DND-41 (cell line): ENCODE results near the gene OLA1.

Experiments used
- ATAC-seq: fragments of 200-7000 bp; cut with Tn5 transposase; 3 replicates; pipeline ENCODE4 v1.9.1; 2021; ENCODE audit warnings: low read depth; ENCODE audit not compliant: insufficient read depth
- DNase-seq: peaks from one replicate; pipeline ENCODE4 v3.0.0-alpha.2; 2020
- H2AFZ ChIP-seq: 2 replicates; pipeline ENCODE4 v1.6.0; 2012; ENCODE audit warnings: low read depth, low read length
- H3K27ac ChIP-seq: 2 replicates; pipeline ENCODE4 v1.5.1; 2012; ENCODE audit warnings: low read length, inconsistent platforms
- H3K27me3 ChIP-seq: fragments of 200-600 bp; sonication (generic); 2 replicates; pipeline ENCODE4 v1.6.0; 2012; ENCODE audit warnings: low read length, mild to moderate bottlenecking, inconsistent platforms; ENCODE audit not compliant: insufficient read depth, poor library complexity
- H3K36me3 ChIP-seq: 2 replicates; pipeline ENCODE4 v1.5.1; 2012; ENCODE audit warnings: low read length, inconsistent platforms; ENCODE audit not compliant: insufficient read depth
- H3K4me1 ChIP-seq: 2 replicates; pipeline ENCODE4 v1.5.1; 2012; ENCODE audit warnings: mild to moderate bottlenecking, low read length; ENCODE audit not compliant: insufficient read depth
- H3K4me2 ChIP-seq: 2 replicates; pipeline ENCODE4 v1.6.0; 2012; ENCODE audit warnings: mild to moderate bottlenecking, moderate library complexity, low read length, inconsistent platforms; ENCODE audit not compliant: insufficient read depth
- H3K4me3 ChIP-seq, 2 experiments: fragments of 200-600 bp in 1 of 2; shearing (Covaris generic) in 1 of 2; 2 replicates each; pipeline ENCODE4 v1.5.1; 2012 to 2016; ENCODE audit warnings: inconsistent platforms in 2 of 2, low read length in 2 of 2, mild to moderate bottlenecking in 2 of 2, low read depth in 1 of 2, moderate library complexity in 1 of 2
- H3K79me2 ChIP-seq: 2 replicates; pipeline ENCODE4 v1.6.0; 2012; ENCODE audit warnings: low read length, inconsistent platforms; ENCODE audit not compliant: insufficient read depth
- H3K9ac ChIP-seq: 2 replicates; pipeline ENCODE4 v1.6.0; 2012; ENCODE audit warnings: low read depth, mild to moderate bottlenecking, inconsistent platforms, low read length, moderate library complexity
- H3K9me3 ChIP-seq: 2 replicates; pipeline ENCODE4 v1.5.1; 2012; ENCODE audit warnings: low read length, moderate library complexity, mild to moderate bottlenecking, inconsistent platforms; ENCODE audit not compliant: insufficient read depth, severe bottlenecking
- H4K20me1 ChIP-seq: 2 replicates; pipeline ENCODE4 v1.6.0; 2012; ENCODE audit warnings: low read length; ENCODE audit not compliant: insufficient read depth
- EZH2 ChIP-seq: IDR thresholded peaks from 3 replicates; pipeline ENCODE4 v1.6.1; 2012; ENCODE audit warnings: borderline replicate concordance, low read depth, mild to moderate bottlenecking, moderate library complexity, low read length, inconsistent platforms; ENCODE audit not compliant: severe bottlenecking
- TF ChIP-seq, protein P1 (sequence below): IDR thresholded peaks from 2 replicates; pipeline ENCODE4 v1.5.1; 2012; ENCODE audit warnings: borderline replicate concordance, low read length, moderate library complexity, mild to moderate bottlenecking; ENCODE audit not compliant: poor library complexity, severe bottlenecking; ENCODE audit errors: extremely low read depth

Gene OLA1

DNA sequence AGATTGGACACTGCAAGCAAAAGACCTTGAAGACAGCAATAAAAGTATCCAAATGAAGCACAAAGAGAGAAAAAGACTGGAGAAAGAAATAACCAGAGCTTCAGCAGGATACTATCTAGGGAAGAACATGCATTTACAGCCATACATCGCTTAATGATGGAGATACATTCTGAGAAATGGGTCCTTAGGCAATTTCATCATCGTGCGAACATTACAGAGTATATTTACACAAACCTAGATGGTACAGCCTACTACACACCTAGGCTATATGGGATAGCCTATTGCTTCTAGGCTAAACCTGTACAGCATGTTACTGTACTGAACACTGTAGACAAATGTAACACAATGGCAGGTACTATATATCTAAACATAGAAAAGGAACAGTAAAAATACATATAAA, 11.9 kb downstream of the OLA1 start:
- H3K9me3 ChIP-seq: no peaks in the 10 kb centered on the region
- no peak for DNase-seq
- H3K4me1 ChIP-seq: 0 out of 2 replicates have a peak, but pooled peaks cover 3% of the 10 kb centered on the region
- no peak overlapping the region for H3K4me3 ChIP-seq
- TF ChIP-seq, protein P1, sequence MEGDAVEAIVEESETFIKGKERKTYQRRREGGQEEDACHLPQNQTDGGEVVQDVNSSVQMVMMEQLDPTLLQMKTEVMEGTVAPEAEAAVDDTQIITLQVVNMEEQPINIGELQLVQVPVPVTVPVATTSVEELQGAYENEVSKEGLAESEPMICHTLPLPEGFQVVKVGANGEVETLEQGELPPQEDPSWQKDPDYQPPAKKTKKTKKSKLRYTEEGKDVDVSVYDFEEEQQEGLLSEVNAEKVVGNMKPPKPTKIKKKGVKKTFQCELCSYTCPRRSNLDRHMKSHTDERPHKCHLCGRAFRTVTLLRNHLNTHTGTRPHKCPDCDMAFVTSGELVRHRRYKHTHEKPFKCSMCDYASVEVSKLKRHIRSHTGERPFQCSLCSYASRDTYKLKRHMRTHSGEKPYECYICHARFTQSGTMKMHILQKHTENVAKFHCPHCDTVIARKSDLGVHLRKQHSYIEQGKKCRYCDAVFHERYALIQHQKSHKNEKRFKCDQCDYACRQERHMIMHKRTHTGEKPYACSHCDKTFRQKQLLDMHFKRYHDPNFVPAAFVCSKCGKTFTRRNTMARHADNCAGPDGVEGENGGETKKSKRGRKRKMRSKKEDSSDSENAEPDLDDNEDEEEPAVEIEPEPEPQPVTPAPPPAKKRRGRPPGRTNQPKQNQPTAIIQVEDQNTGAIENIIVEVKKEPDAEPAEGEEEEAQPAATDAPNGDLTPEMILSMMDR: no peak
- no peak for TF ChIP-seq EZH2
- H2AFZ ChIP-seq: no peak overlapping the region
- no peak for ATAC-seq
- H4K20me1 ChIP-seq: peaks cover 48% of the 10 kb centered on the region; the same call in 1 of the 2 replicates
- H3K9ac ChIP-seq: no peak overlapping the region
- no peak overlapping the region for H3K4me2 ChIP-seq
- H3K27me3 ChIP-seq: no peaks in the 10 kb centered on the region
- peaks cover 100% of the 10 kb centered on the region for H3K79me2 ChIP-seq
- H3K36me3 ChIP-seq: peaks cover 15% of the 10 kb centered on the region; the same call in 1 of the 2 replicates
- no peak overlapping the region for H3K27ac ChIP-seq

DNA sequence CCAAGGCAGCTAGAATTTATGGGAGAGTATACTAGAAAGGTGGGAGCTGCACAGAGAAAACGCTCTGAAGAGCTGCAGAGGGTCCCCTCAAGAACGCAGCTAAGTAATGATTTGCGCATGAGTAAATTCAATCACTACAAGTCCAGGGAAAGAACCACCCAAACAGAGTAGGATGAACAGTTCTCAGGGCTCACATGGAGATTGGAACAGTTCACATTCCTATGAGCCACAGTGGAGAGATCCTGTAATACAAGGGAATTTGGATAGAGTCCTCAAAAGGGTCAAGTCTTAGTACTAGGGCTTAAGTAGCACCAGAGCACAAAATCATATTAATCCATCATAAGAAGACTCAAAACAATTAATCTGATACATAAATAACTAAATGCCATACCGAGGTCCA, 12.7 kb downstream of the OLA1 start:
- Histone ChIP-seq H3K27me3 (no peaks in the 10 kb centered on the region), H4K20me1 (peaks cover 44% of the 10 kb centered on the region; the same call in 1 of the 2 replicates), H3K79me2 (peaks cover 100% of the 10 kb centered on the region), H2AFZ (no peak overlapping the region), H3K9ac (no peak overlapping the region), H3K27ac (no peak overlapping the region), H3K4me3 (no peak overlapping the region), H3K4me1 (0 out of 2 replicates have a peak, but pooled peaks cover 3% of the 10 kb centered on the region), H3K9me3 (no peaks in the 10 kb centered on the region), H3K4me2 (no peak overlapping the region), H3K36me3 (peaks cover 15% of the 10 kb centered on the region; the same call in 1 of the 2 replicates)
- ATAC-seq (no peak), DNase-seq (no peak)
- no peak for TF ChIP-seq EZH2
- TF ChIP-seq, protein P1: no peak

DNA sequence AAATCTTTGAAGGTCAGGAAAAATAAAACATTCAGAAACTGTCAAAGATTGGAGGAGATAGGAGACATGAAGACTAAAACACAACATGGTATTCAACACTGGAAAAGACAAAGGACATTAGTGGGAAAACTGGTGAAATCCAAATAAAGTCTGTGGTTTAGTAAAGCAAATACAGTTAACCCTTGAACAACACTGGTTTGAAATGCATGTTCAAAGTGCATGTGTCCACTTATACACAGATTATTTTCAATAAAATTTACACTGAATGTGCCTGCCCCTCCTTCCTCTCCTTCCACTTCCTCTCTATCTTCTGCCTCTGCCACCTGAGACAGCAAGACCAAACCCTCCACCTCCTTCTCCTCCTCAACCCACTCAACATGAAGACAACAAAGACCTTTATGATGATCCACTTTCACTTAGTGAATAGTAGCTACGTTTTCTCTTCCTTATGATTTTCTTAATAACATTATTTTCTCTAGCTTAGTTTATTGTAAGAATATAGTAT, 14.5 kb downstream of the OLA1 start:
- TF ChIP-seq, protein P1: no peak
- no peak for TF ChIP-seq EZH2
- H3K4me3 ChIP-seq: no peak overlapping the region
- H3K4me1 ChIP-seq: 0 out of 2 replicates have a peak, but pooled peaks cover 3% of the 10 kb centered on the region
- no peaks in the 10 kb centered on the region for H3K9me3 ChIP-seq
- H3K36me3 ChIP-seq: peaks cover 25% of the 10 kb centered on the region
- no peak overlapping the region for H3K4me2 ChIP-seq
- H3K79me2 ChIP-seq: peaks cover 99% of the 10 kb centered on the region
- peaks cover 54% of the 10 kb centered on the region; the same call in 1 of the 2 replicates for H4K20me1 ChIP-seq
- no peak overlapping the region for H3K9ac ChIP-seq
- H3K27me3 ChIP-seq: no peaks in the 10 kb centered on the region
- ATAC-seq (peak; percentile 47; the same call in 2 of the 3 replicates), DNase-seq (no peak)
- H3K27ac ChIP-seq: no peak overlapping the region
- H2AFZ ChIP-seq: no peak overlapping the region
